B cell (primary cell): ENCODE measurements around the gene PDHX. TPM values are rescaled to one million over a fixed set of nuclear protein-coding genes. Genes with fewer than 3 reads are reported as not detected.
"Not testable (repeated sequence)": the region's sequence is repeated elsewhere in the genome, so short reads cannot be mapped to it uniquely, and the experiment has no call there.

Experiments
- ATAC-seq: fragments of 200-7000 bp; cut with Tn5 transposase; one replicate; pipeline ENCODE4 v1.10.0; 2021; ENCODE audit warnings: low read depth, mild to moderate bottlenecking, moderate number of reproducible peaks, moderate library complexity
- CTCF ChIA-PET: fragments of 350-600 bp; sonication (Branson Sonifier 250); formaldehyde crosslinking; loops from one replicate; lab custom pipeline; 2021; ENCODE audit warnings: antibody characterized with exemption, inconsistent platforms; lab: Charles Lee
- POLR2A ChIA-PET: fragments of 350-600 bp; sonication (Branson Sonifier 250); formaldehyde crosslinking; loops from one replicate; lab custom pipeline; 2021; ENCODE audit warnings: antibody characterized with exemption; lab: Charles Lee
- DNase-seq: peaks from one replicate; pipeline ENCODE4 v3.0.0; 2013
- H2AFZ ChIP-seq: 2 replicates; pipeline ENCODE4 v1.6.1; 2012; ENCODE audit warnings: mild to moderate bottlenecking, low read depth, low read length; ENCODE audit not compliant: insufficient read depth, poor library complexity, severe bottlenecking
- H3K27ac ChIP-seq, 2 donors: 1 replicate in 1 of 2; 2 replicates in 1 of 2; pipeline ENCODE4 v1.5.1; 2012 to 2013; ENCODE audit warnings: low read length in 2 of 2, mild to moderate bottlenecking in 2 of 2, moderate library complexity in 1 of 2
- H3K27me3 ChIP-seq, 4 experiments: fragments of 200-600 bp in 1 of 4; sonication (generic) in 1 of 4; replicated peaks in 1 of 4; 1 replicate in 2 of 4; 2 replicates in 2 of 4; pipeline versions ENCODE4 v1.6.1 to v1.7.0; 2013 to 2016; ENCODE audit warnings: low read length in 3 of 4, mild to moderate bottlenecking in 2 of 4, mixed read lengths in 1 of 4, moderate library complexity in 1 of 4; ENCODE audit not compliant: insufficient read depth in 4 of 4, control insufficient read depth in 3 of 4; ENCODE audit errors: control extremely low read depth in 1 of 4
- H3K36me3 ChIP-seq, 2 experiments: replicated peaks in 1 of 2; 1 replicate in 1 of 2; 2 replicates in 1 of 2; pipeline versions ENCODE4 v1.6.1 to v1.7.1; 2013; ENCODE audit warnings: low read length in 1 of 2; ENCODE audit not compliant: insufficient read depth in 2 of 2, control insufficient read depth in 1 of 2; ENCODE audit errors: control extremely low read depth in 1 of 2, extremely low read depth in 1 of 2
- H3K4me1 ChIP-seq, 2 donors: fragments of 200-600 bp in 1 of 2; sonication (generic) in 1 of 2; 1 replicate in 1 of 2; 2 replicates in 1 of 2; pipeline versions ENCODE4 v1.5.1 to v1.6.1; 2013 to 2017; ENCODE audit warnings: low read length in 2 of 2; ENCODE audit not compliant: control insufficient read depth in 2 of 2, insufficient read depth in 2 of 2
- H3K4me2 ChIP-seq: replicated peaks from 2 replicates; pipeline ENCODE3; 2012; ENCODE audit warnings: mild to moderate bottlenecking, low read depth, low read length; ENCODE audit not compliant: poor library complexity, severe bottlenecking
- H3K4me3 ChIP-seq, 5 experiments: fragments of 200-600 bp in 1 of 5; sonication (generic) in 1 of 5; 1 replicate in 3 of 5; 2 replicates in 2 of 5; pipeline versions ENCODE4 v1.5.1 to v1.7.0; 2011 to 2016; ENCODE audit warnings: low read length in 4 of 5, mild to moderate bottlenecking in 4 of 5, low read depth in 2 of 5, control low read depth in 1 of 5, moderate library complexity in 1 of 5; ENCODE audit not compliant: insufficient read depth in 1 of 5; ENCODE audit errors: control extremely low read depth in 1 of 5, extremely low read depth in 1 of 5
- H3K79me2 ChIP-seq: fragments of 200-600 bp; sonication (generic); one replicate; pipeline ENCODE4 v1.6.0; 2016; ENCODE audit warnings: low read length; ENCODE audit not compliant: control insufficient read depth, insufficient read depth
- H3K9ac ChIP-seq: fragments of 200-600 bp; sonication (generic); 2 replicates; pipeline ENCODE4 v1.6.1; 2017; ENCODE audit warnings: mild to moderate bottlenecking, low read length, moderate library complexity
- H3K9me3 ChIP-seq, 3 donors: one replicate each; pipeline versions ENCODE4 v1.6.1 to v1.7.1; 2013; ENCODE audit warnings: low read length in 2 of 3; ENCODE audit not compliant: control insufficient read depth in 2 of 3, insufficient read depth in 1 of 3; ENCODE audit errors: control extremely low read depth in 1 of 3
- H4K20me1 ChIP-seq: 2 replicates; pipeline ENCODE4 v1.6.0; 2012; ENCODE audit warnings: mild to moderate bottlenecking, low read length; ENCODE audit not compliant: insufficient read depth, control insufficient read depth, poor library complexity, severe bottlenecking
- H3K27ac Mint-ChIP-seq: one replicate; pipeline ENCODE4 v1.8.0; 2021; ENCODE audit warnings: mixed read lengths
- H3K27me3 Mint-ChIP-seq: one replicate; pipeline ENCODE4 v1.8.0; 2021; ENCODE audit warnings: mixed read lengths
- H3K4me1 Mint-ChIP-seq: one replicate; pipeline ENCODE4 v1.8.0; 2021; ENCODE audit warnings: mixed read lengths
- H3K4me3 Mint-ChIP-seq: one replicate; pipeline ENCODE4 v1.8.0; 2021; ENCODE audit warnings: mixed read lengths
- H3K9me3 Mint-ChIP-seq: one replicate; pipeline ENCODE4 v1.8.0; 2022; ENCODE audit warnings: mixed read lengths; ENCODE audit not compliant: insufficient read depth
- EZH2 ChIP-seq: IDR thresholded peaks from 2 replicates; pipeline ENCODE4 v1.6.1; 2012; ENCODE audit warnings: borderline replicate concordance, low read depth, mild to moderate bottlenecking, moderate library complexity, low read length; ENCODE audit not compliant: insufficient read depth, poor library complexity, severe bottlenecking
- WGBS: methylation state at CpG from one replicate; pipeline ENCODE4 v1.1.5; 2013; ENCODE audit warnings: missing lambda C conversion rate; ENCODE audit not compliant: insufficient coverage; 5-methylcytosine and 5-hydroxymethylcytosine counted together
- intact Hi-C: fragments of 100-400 bp; cut with micrococcal nuclease; formaldehyde crosslinking; loops from one replicate; pipeline ENCODE4 v1.10.0; 2022
- polyA plus RNA-seq: library from polyadenylated mRNA; depleted of rRNA; stranded (reverse); fragments of >200 nt; gene quantifications from 2 replicates; pipeline ENCODE4 v1.2.3, GENCODE V29; 2012
- total RNA-seq, 2 donors: library from RNA; stranded (reverse); fragments of 120-200 nt in 1 of 2; gene quantifications; 1 replicate in 1 of 2; 2 replicates in 1 of 2; pipeline versions ENCODE4 v1.2.3 to v1.2.4, GENCODE V29; 2013 to 2022
- TF ChIP-seq, protein P1 (sequence below): fragments of 200-600 bp; IDR thresholded peaks from one replicate; pipeline ENCODE4 v1.8.0; 2022; ENCODE audit warnings: antibody characterized with exemption, mild to moderate bottlenecking

Gene PDHX
- total and polyA plus RNA-seq, 2 donors (not counting 1 experiment from before 2014, with no cell fraction given) = 6.2 to 35.4 TPM

DNA sequence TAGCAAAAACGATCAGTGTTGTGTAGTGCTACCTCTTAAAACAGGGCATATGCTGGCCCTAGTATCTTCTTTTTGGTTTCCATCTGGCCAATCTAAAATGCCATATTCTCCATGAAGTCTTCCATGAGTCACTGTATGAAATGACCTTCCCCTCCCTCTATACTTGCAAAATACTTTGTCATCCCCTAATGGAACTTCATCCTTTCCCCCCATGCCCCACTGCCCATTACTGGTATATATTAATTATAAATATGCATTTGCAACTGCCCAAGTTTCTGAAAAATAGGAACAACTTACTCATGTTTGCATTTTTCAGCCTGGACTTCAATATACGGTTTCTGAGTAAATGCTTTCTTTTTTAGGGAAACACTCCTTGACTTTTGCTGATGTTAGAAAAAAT is 4.7 kb upstream of the PDHX start:
- intact Hi-C loops = loop anchor here (10.0 kb wide), 1 partner anchor 1603 kb away; the partner anchor contains the start of gene TRAF6
- peaks cover 4 to 6% of the 10 kb centered on the region in 2 experiments for H3K36me3 ChIP-seq
- peaks cover 14 to 18% of the 10 kb centered on the region in 2 donors for H3K4me1 ChIP-seq
- H3K27ac Mint-ChIP-seq = no peak overlapping the region
- ChIA-PET POLR2A (no interaction called here), CTCF (no interaction called here)
- no CpG with 5 or more reads among the region's 2 CpGs for WGBS
- no peaks in the 10 kb centered on the region for H3K9me3 ChIP-seq
- H3K27me3 ChIP-seq = no peaks in the 10 kb centered on the region
- peaks cover 19% of the 10 kb centered on the region for H4K20me1 ChIP-seq
- no peak overlapping the region for H3K9ac ChIP-seq
- DNase-seq = no peak
- no peak for TF ChIP-seq EZH2
- TF ChIP-seq, protein P1, sequence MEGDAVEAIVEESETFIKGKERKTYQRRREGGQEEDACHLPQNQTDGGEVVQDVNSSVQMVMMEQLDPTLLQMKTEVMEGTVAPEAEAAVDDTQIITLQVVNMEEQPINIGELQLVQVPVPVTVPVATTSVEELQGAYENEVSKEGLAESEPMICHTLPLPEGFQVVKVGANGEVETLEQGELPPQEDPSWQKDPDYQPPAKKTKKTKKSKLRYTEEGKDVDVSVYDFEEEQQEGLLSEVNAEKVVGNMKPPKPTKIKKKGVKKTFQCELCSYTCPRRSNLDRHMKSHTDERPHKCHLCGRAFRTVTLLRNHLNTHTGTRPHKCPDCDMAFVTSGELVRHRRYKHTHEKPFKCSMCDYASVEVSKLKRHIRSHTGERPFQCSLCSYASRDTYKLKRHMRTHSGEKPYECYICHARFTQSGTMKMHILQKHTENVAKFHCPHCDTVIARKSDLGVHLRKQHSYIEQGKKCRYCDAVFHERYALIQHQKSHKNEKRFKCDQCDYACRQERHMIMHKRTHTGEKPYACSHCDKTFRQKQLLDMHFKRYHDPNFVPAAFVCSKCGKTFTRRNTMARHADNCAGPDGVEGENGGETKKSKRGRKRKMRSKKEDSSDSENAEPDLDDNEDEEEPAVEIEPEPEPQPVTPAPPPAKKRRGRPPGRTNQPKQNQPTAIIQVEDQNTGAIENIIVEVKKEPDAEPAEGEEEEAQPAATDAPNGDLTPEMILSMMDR = no peak
- no peak for ATAC-seq
- H3K79me2 ChIP-seq = peaks cover 75% of the 10 kb centered on the region
- no peaks in the 10 kb centered on the region for H3K9me3 Mint-ChIP-seq
- H3K27ac ChIP-seq = no peak overlapping the region
- no peak overlapping the region for H3K4me3 ChIP-seq
- H2AFZ ChIP-seq = no peak overlapping the region
- H3K27me3 Mint-ChIP-seq = no peaks in the 10 kb centered on the region
- H3K4me3 Mint-ChIP-seq = no peak overlapping the region
- H3K4me2 ChIP-seq = no peak overlapping the region
- H3K4me1 Mint-ChIP-seq = peaks cover 19% of the 10 kb centered on the region

DNA sequence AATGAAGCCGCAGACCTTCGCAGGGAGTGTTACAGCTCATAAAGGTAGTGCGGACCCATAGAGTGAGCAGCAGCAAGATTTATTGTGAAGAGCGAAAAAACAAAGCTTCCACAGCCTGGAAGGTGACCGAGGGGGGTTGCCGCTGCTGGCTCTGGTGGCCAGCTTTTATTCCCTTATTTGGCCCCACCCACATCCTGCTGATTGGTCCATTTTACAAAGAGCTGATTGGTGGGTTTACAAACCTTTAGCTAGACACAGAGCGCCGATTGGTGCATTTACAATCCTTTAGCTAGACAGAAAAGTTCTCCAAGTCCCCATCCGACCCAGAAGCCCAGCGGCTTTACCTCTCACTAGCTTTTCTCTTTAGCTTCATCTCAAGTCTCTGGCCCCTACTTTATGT is 2.9 kb upstream of the PDHX start:
- 96% methylated on average over 6 of the region's 10 CpGs for WGBS
- ATAC-seq, DNase-seq, H3K4me3 Mint-ChIP-seq, H3K4me2 ChIP-seq, H3K4me3 ChIP-seq, H3K9me3 ChIP-seq, H3K27ac Mint-ChIP-seq, H3K9ac ChIP-seq, H3K36me3 ChIP-seq, POLR2A ChIA-PET, H3K27me3 ChIP-seq, H3K9me3 Mint-ChIP-seq, H3K27ac ChIP-seq, H3K27me3 Mint-ChIP-seq, H2AFZ ChIP-seq: not testable (repeated sequence)
- intact Hi-C loops = loop anchor here (10.0 kb wide), 1 partner anchor 1601 kb away; the partner anchor contains the start of gene TRAF6
- peaks cover 17% of the 10 kb centered on the region for H4K20me1 ChIP-seq
- H3K4me1 ChIP-seq = peaks cover 18 to 23% of the 10 kb centered on the region in 2 donors
- H3K4me1 Mint-ChIP-seq = peaks cover 30% of the 10 kb centered on the region
- H3K79me2 ChIP-seq = peaks cover 69% of the 10 kb centered on the region
- CTCF ChIA-PET = interaction anchor here (0.9 to 1.6 kb wide), 3 partner anchors 11 to 474 kb away, joined by 3 to 5 read pairs (median 4); no protein-coding TSS in a partner anchor
